ENCODE data around the gene MT1F.

The MT1F gene

GRCh38 chr16:56628486-56629350 is 29.0 kb upstream of the MT1F start:
- TF ChIP-seq CTCF (conservative IDR thresholded peaks at IDR 0.05) = no peak
- no peak overlapping the region for H3K27ac ChIP-seq

- TF ChIP-seq CTCF (conservative IDR thresholded peaks at IDR 0.05) = no peak
- H3K27ac ChIP-seq = no peak overlapping the region
Observed at GRCh38 chr16:56629531-56629930, 28.2 kb upstream of the MT1F start.

- TF ChIP-seq CTCF (conservative IDR thresholded peaks at IDR 0.05) = no peak
- no peak overlapping the region for H3K27ac ChIP-seq
Observed at GRCh38 chr16:56630134-56630533, 27.6 kb upstream of the MT1F start.

- no peak overlapping the region for H3K27ac ChIP-seq
- TF ChIP-seq CTCF (conservative IDR thresholded peaks at IDR 0.05) = no peak
Observed at GRCh38 chr16:56631197-56631596, 26.6 kb upstream of the MT1F start.

- H3K27ac ChIP-seq = no peak overlapping the region
- TF ChIP-seq CTCF (conservative IDR thresholded peaks at IDR 0.05) = no peak
Observed at GRCh38 chr16:56631832-56632155, 26.0 kb upstream of the MT1F start.

GRCh38 chr16:56632156-56632847 is 25.5 kb upstream of the MT1F start, which contains the start of gene MT1M:
TSS of gene MT1M (plus strand) at chr16:56632659. CDS start at chr16:56632732, 73 bp downstream.
- no peak for TF ChIP-seq CTCF (conservative IDR thresholded peaks at IDR 0.05)
- no peak within 1 kb of the TSS for H3K27ac ChIP-seq

- no peak for TF ChIP-seq CTCF (conservative IDR thresholded peaks at IDR 0.05)
Observed at GRCh38 chr16:56632848-56633365, 24.9 kb upstream of the MT1F start.

More at GRCh38 chr16:56632848-56633365, 24.9 kb upstream of the MT1F start:
- no peak overlapping the region for H3K27ac ChIP-seq
